K562 (cell line): ENCODE results near the gene TPRG1L. TPM values are rescaled to one million over a fixed set of nuclear protein-coding genes. Genes with fewer than 3 reads are reported as not detected.

Experiments
- ATAC-seq: fragments of 200-7000 bp; cut with Tn5 transposase; 3 replicates; pipeline ENCODE4 v1.9.1; 2020; ENCODE audit warnings: moderate library complexity
- BruUV-seq: library from RNA; stranded (reverse); fragments of 400-500 nt; replicated peaks from 2 replicates; lab custom pipeline; 2021; lab: Mats Ljungman, UMichigan
- CTCF ChIA-PET: fragments of 300-600 bp; formaldehyde crosslinking; extraction: SDS; loops from one replicate; lab custom pipeline; 2021; ENCODE audit warnings: low intra/inter-chr PET ratio; lab: Yijun Ruan, JAX
- POLR2A ChIA-PET: fragments of 300-600, 350-650 bp; sonication (Branson Sonifier 250); formaldehyde crosslinking; extraction: SDS; loops from one replicate; lab custom pipeline; 2021; ENCODE audit warnings: antibody characterized with exemption, inconsistent platforms; lab: Yijun Ruan, JAX
- DNase-seq, 4 experiments: peaks; one replicate each; pipeline versions ENCODE4 v3.0.0 to v3.0.0-alpha.2; 2011 to 2018; ENCODE audit warnings: low spot score in 3 of 4, mixed read lengths in 3 of 4; ENCODE audit errors: extremely low read depth in 1 of 4
- FAIRE-seq: peaks from 2 replicates; lab custom pipeline; 2011; peaks lifted over from hg19 to GRCh38; lab: Jason Lieb, UNC
- H2AFZ ChIP-seq: 2 replicates; pipeline ENCODE4 v1.6.0; 2011; ENCODE audit warnings: low read depth, low read length, control low read depth, inconsistent platforms
- H3K27ac ChIP-seq: fragments of 200-600 bp; 3 replicates; pipeline ENCODE4 v1.8.0; 2011; ENCODE audit warnings: low read depth, mild to moderate bottlenecking, control low read depth, inconsistent platforms, low read length, moderate library complexity, mixed read lengths; ENCODE audit errors: extremely low read depth
- H3K27me3 ChIP-seq, 2 experiments: fragments of 300-600 bp in 1 of 2; 2 replicates in 1 of 2; 3 replicates in 1 of 2; pipeline versions ENCODE4 v1.6.0 to v1.8.0; 2011; ENCODE audit warnings: inconsistent platforms in 2 of 2, low read length in 2 of 2, mild to moderate bottlenecking in 1 of 2, mixed read lengths in 1 of 2, moderate library complexity in 1 of 2; ENCODE audit not compliant: control insufficient read depth in 2 of 2, insufficient read depth in 2 of 2
- H3K36me3 ChIP-seq: fragments of 300-600 bp; 3 replicates; pipeline ENCODE4 v1.8.0; 2011; ENCODE audit warnings: mild to moderate bottlenecking, low read length, inconsistent platforms; ENCODE audit not compliant: control insufficient read depth, insufficient read depth
- H3K4me1 ChIP-seq, 2 experiments: fragments of 200-600 bp in 1 of 2; replicated peaks in 1 of 2; 2 replicates in 1 of 2; 3 replicates in 1 of 2; pipeline versions ENCODE4 v1.5.1 to v1.8.0; 2011; ENCODE audit warnings: inconsistent platforms in 2 of 2, low read length in 2 of 2, mild to moderate bottlenecking in 1 of 2, mixed read lengths in 1 of 2, moderate library complexity in 1 of 2; ENCODE audit not compliant: control insufficient read depth in 2 of 2, insufficient read depth in 2 of 2
- H3K4me2 ChIP-seq: 2 replicates; pipeline ENCODE4 v1.6.1; 2011; ENCODE audit warnings: low read length, control low read depth, inconsistent platforms, mixed read lengths; ENCODE audit not compliant: insufficient read depth
- H3K4me3 ChIP-seq: fragments of 200-600 bp; sonication (generic), shearing (Covaris generic); 2 replicates; pipeline ENCODE4 v1.5.1; 2016; ENCODE audit warnings: control low read depth, inconsistent platforms
- H3K79me2 ChIP-seq: fragments of 200-600 bp; 3 replicates; pipeline ENCODE4 v1.8.0; 2011; ENCODE audit warnings: low read length, inconsistent platforms; ENCODE audit not compliant: control insufficient read depth, insufficient read depth
- H3K9ac ChIP-seq, 2 experiments: 2 replicates each; pipeline versions ENCODE4 v1.6.0 to v1.6.1; 2011; ENCODE audit warnings: low read depth in 2 of 2, low read length in 2 of 2, control low read depth in 1 of 2, inconsistent platforms in 1 of 2, mild to moderate bottlenecking in 1 of 2, mixed read lengths in 1 of 2; ENCODE audit not compliant: insufficient read depth in 1 of 2
- H3K9me1 ChIP-seq: one replicate; pipeline ENCODE4 v1.6.0; 2011; ENCODE audit warnings: inconsistent platforms, mild to moderate bottlenecking, low read length, moderate library complexity; ENCODE audit not compliant: control insufficient read depth, insufficient read depth
- H3K9me3 ChIP-seq: replicated peaks from 2 replicates; pipeline ENCODE4 v1.5.1; 2011; ENCODE audit warnings: low read depth, low read length, inconsistent platforms; ENCODE audit not compliant: control insufficient read depth, insufficient read depth
- H4K20me1 ChIP-seq: replicated peaks from 2 replicates; pipeline ENCODE4 v1.6.1; 2011; ENCODE audit warnings: low read length, inconsistent platforms, mixed read lengths; ENCODE audit not compliant: control insufficient read depth, insufficient read depth
- CC2D1A ChIP-seq: fragments of 450-650 bp; IDR thresholded peaks from 2 replicates; pipeline ENCODE4 v1.6.1; 2017; ENCODE audit warnings: mild to moderate bottlenecking
- FOXA1 ChIP-seq: fragments of 450-650 bp; IDR thresholded peaks from 2 replicates; pipeline ENCODE4 v1.6.1; 2016; ENCODE audit warnings: mild to moderate bottlenecking, borderline replicate concordance
- HINFP ChIP-seq: fragments of 450-650 bp; conservative IDR thresholded peaks from 2 replicates; pipeline ENCODE4 v1.6.1; 2016; ENCODE audit warnings: missing genetic modification characterization, low read depth, mild to moderate bottlenecking, control low read depth, missing compliant biosample characterization
- REST ChIP-seq, 2 experiments: fragments of 450-650 bp; formaldehyde crosslinking in 1 of 2; IDR thresholded peaks; 2 replicates each; pipeline versions ENCODE4 v1.4.0 to v1.6.1; 2014 to 2020; ENCODE audit warnings: mild to moderate bottlenecking in 2 of 2, borderline replicate concordance in 1 of 2, low read depth in 1 of 2
- TAF7 ChIP-seq: fragments of 450-650 bp; IDR thresholded peaks from 2 replicates; pipeline ENCODE4 v1.6.1; 2016; ENCODE audit warnings: missing genetic modification characterization, missing compliant biosample characterization
- ZBTB5 ChIP-seq: fragments of 450-650 bp; IDR thresholded peaks from 2 replicates; pipeline ENCODE4 v1.6.1; 2017; ENCODE audit warnings: antibody characterized with exemption
- WGBS: fragments of 100-300 bp; shearing (Covaris generic); methylation state at CpG from one replicate; pipeline ENCODE4 v1.1.6; 2016; ENCODE audit warnings: low coverage, mixed read lengths; ENCODE audit not compliant: insufficient coverage; ENCODE audit errors: missing lambda C conversion rate; 5-methylcytosine and 5-hydroxymethylcytosine counted together
- in situ Hi-C: fragments of 300-500 bp; cut with MboI; formaldehyde crosslinking; loops from 4 replicates; pipeline ENCODE4 v1.15.0; 2018; ENCODE audit warnings: inconsistent platforms, mixed read lengths
- intact Hi-C: fragments of 100-400 bp; cut with micrococcal nuclease; formaldehyde crosslinking; loops from 2 replicates; pipeline ENCODE4 v1.14.2; 2022
- polyA plus RNA-seq, 8 experiments: library from polyadenylated mRNA; depleted of rRNA in 4 of 8; stranded (reverse) in 5 of 8; unstranded in 3 of 8; fragments of >200 nt; fragmentation: Nextera tagmentation in 2 of 8; fragmentation: Illumina TruSeq in 1 of 8; extraction: Ambion mirVana in 2 of 8; extraction: Trizol in 1 of 8; gene quantifications; 2 replicates each; pipeline versions ENCODE4 v1.2.1 to v1.2.3, GENCODE V29; 2011 to 2014; ENCODE audit warnings: inconsistent platforms in 1 of 8, missing spikeins in 1 of 8
- total RNA-seq, 7 experiments: library from RNA; depleted of rRNA in 6 of 7; stranded (reverse); fragments of >200 nt in 6 of 7; fragmentation: Illumina TruSeq in 2 of 7; extraction: Trizol in 2 of 7; gene quantifications; 2 replicates each; pipeline versions ENCODE4 v1.2.1 to v1.2.3, GENCODE V29; 2011 to 2021; ENCODE audit warnings: low replicate concordance in 1 of 7

Gene TPRG1L
- total and polyA plus RNA-seq, 9 of the 15 experiments (the other 6 are each of a cell fraction or from before 2014, with no cell fraction given), result 1.6 to 11.0 (median 6.2) TPM

- DNase-seq, result peak; percentile 44 to 68 (median 64)
- POLR2A ChIA-PET, result interaction anchor here (0.6 to 1.2 kb wide), 4 partner anchors 12 to 121 kb away, joined by 3 to 5 read pairs (median 3); no protein-coding TSS in a partner anchor
- H2AFZ ChIP-seq, result no peak overlapping the region
- peak; percentile 63 for FAIRE-seq
- WGBS, result 8% methylated on average over 20 of the region's 20 CpGs
- intact Hi-C loops, result no loop called here
- H3K27me3 ChIP-seq, result peaks cover 27 to 71% of the 10 kb centered on the region in 2 experiments; a peak in 4 of 5 replicates
- no peaks in the 10 kb centered on the region for H3K36me3 ChIP-seq
- H3K4me2 ChIP-seq, result no peak overlapping the region
- H3K27ac ChIP-seq, result no peak overlapping the region
- CTCF ChIA-PET, result interaction anchor here (0.6 kb wide), 1 partner anchor 49 kb away, joined by 4 read pairs; no protein-coding TSS in a partner anchor
- in situ Hi-C loops, result no loop called here
- H3K79me2 ChIP-seq, result no peaks in the 10 kb centered on the region
- no TSS peak for BruUV-seq
- no peak overlapping the region for H3K4me3 ChIP-seq
- peaks cover 4 to 31% of the 10 kb centered on the region in 2 experiments; a peak in 3 of 5 replicates for H3K4me1 ChIP-seq
- no peaks in the 10 kb centered on the region for H3K9me1 ChIP-seq
- no peaks in the 10 kb centered on the region for H3K9me3 ChIP-seq
- no peak overlapping the region for H3K9ac ChIP-seq
- ATAC-seq, result peak; percentile 44
- peaks cover 34% of the 10 kb centered on the region for H4K20me1 ChIP-seq
- TF ChIP-seq ZBTB5 (0 out of 2 replicates have a peak, but pooled peaks have one; percentile 54), TAF7 (tag) (0 out of 2 replicates have a peak, but pooled peaks have one; percentile 3), CC2D1A (peak; percentile 77), HINFP (tag) (peak; percentile 81), FOXA1 (no peak), REST (IDR thresholded peaks at IDR 0.05; ENCODE audit: borderline replicate concordance) (peak; percentile 72), REST (CRISPR knock-in tag; IDR thresholded peaks at IDR 0.05; ENCODE audit: low read depth) (no peak)
These were observed 9.8 kb upstream of the TPRG1L start for GRCh38 chr1:3614755-3615742.
